ENCODE measurements around the gene VPS13A.

DNA sequence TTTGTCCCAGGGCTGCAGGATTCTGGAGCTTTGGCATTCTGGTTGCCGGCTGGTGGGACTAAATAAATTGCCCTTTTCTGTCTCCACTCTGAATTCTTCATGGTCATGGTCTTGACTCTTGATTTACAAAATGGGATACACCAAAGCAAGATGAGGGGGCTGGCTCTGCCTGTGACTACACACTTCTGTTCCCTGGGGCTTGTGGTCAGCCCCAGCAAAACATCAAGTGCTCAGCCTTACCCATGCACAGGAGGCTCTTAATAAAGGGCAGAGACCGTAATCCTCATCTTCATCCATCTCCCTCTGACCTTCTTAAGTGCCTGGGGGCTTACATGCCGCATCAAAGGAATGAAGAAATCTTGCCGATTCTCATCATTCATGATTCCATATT, 272.7 kb downstream of the VPS13A start:
- TF ChIP-seq, protein P1, sequence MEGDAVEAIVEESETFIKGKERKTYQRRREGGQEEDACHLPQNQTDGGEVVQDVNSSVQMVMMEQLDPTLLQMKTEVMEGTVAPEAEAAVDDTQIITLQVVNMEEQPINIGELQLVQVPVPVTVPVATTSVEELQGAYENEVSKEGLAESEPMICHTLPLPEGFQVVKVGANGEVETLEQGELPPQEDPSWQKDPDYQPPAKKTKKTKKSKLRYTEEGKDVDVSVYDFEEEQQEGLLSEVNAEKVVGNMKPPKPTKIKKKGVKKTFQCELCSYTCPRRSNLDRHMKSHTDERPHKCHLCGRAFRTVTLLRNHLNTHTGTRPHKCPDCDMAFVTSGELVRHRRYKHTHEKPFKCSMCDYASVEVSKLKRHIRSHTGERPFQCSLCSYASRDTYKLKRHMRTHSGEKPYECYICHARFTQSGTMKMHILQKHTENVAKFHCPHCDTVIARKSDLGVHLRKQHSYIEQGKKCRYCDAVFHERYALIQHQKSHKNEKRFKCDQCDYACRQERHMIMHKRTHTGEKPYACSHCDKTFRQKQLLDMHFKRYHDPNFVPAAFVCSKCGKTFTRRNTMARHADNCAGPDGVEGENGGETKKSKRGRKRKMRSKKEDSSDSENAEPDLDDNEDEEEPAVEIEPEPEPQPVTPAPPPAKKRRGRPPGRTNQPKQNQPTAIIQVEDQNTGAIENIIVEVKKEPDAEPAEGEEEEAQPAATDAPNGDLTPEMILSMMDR (IDR thresholded peaks at IDR 0.05 in 2 of 3, conservative IDR thresholded peaks at IDR 0.05 in 1 of 3; ENCODE audit: borderline replicate concordance in 1 of 3, insufficient read depth in 1 of 3, low read depth in 2 of 3, low read length in 2 of 3) = no peak
- TF ChIP-seq, protein P2, sequence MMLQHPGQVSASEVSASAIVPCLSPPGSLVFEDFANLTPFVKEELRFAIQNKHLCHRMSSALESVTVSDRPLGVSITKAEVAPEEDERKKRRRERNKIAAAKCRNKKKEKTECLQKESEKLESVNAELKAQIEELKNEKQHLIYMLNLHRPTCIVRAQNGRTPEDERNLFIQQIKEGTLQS (IDR thresholded peaks at IDR 0.05) = no peak
- TF ChIP-seq ZNF274 (IDR thresholded peaks at IDR 0.05; ENCODE audit: low read depth, low read length) (no peak), EZH2phosphoT487 (IDR thresholded peaks at IDR 0.05; ENCODE audit: borderline replicate concordance) (no peak), RAD21 (IDR thresholded peaks at IDR 0.05; ENCODE audit: low read depth) (no peak), POLR2A (IDR thresholded peaks at IDR 0.05; ENCODE audit: borderline replicate concordance, extremely low read depth, insufficient read depth, insufficient read length) (no peak), POLR2AphosphoS5 (IDR thresholded peaks at IDR 0.05; ENCODE audit: low read depth, low read length) (no peak), EZH2 (IDR thresholded peaks at IDR 0.05) (no peak), TCF7L2 (IDR thresholded peaks at IDR 0.05; ENCODE audit: borderline replicate concordance, extremely low read depth, insufficient read depth, insufficient read length) (no peak)
- TF ChIP-seq, protein P3, sequence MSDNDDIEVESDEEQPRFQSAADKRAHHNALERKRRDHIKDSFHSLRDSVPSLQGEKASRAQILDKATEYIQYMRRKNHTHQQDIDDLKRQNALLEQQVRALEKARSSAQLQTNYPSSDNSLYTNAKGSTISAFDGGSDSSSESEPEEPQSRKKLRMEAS (IDR thresholded peaks at IDR 0.05) = no peak

All from HCT116 (cell line).